ENCODE data around the gene ZSWIM4. TPM values are rescaled to one million over a fixed set of nuclear protein-coding genes. Genes with fewer than 3 reads are reported as not detected.

The ZSWIM4 gene
- total and polyA plus RNA-seq, 10 of the 15 experiments (the other 5 are each of a cell fraction or from before 2014, with no cell fraction given) = 0.73 to 11.1 (median 1.8) TPM; not detected in 2

- TF ChIP-seq BHLHE40 (IDR thresholded peaks at IDR 0.05; ENCODE audit: borderline replicate concordance in 1 of 2, low read depth in 2 of 2, low read length in 1 of 2) = peak in 1 of 2 experiments; percentile 84; a peak in 2 of 4 replicates
- no peak for TF ChIP-seq NFIC (IDR thresholded peaks at IDR 0.05; ENCODE audit: low read depth, low read length)
- TF ChIP-seq RUNX3 (IDR thresholded peaks at IDR 0.05; ENCODE audit: low read length) = no peak
- TF ChIP-seq BCL11A (IDR thresholded peaks at IDR 0.05; ENCODE audit: low read depth, low read length) = no peak
- TF ChIP-seq HCFC1 (IDR thresholded peaks at IDR 0.05; ENCODE audit: low read length) = no peak
- TF ChIP-seq RBBP5 (conservative IDR thresholded peaks at IDR 0.05) = no peak
- no peak for TF ChIP-seq BMI1 (IDR thresholded peaks at IDR 0.05; ENCODE audit: borderline replicate concordance)
- TF ChIP-seq SPI1 (IDR thresholded peaks at IDR 0.05; ENCODE audit: borderline replicate concordance, insufficient read depth, low read depth, low read length) = no peak
- TF ChIP-seq FOS (IDR thresholded peaks at IDR 0.05; ENCODE audit: borderline replicate concordance, extremely low read depth, insufficient read length) = no peak
- no peak for TF ChIP-seq MEF2B (IDR thresholded peaks at IDR 0.05; ENCODE audit: partially characterized antibody, poor library complexity, severe bottlenecking)
- no peak for TF ChIP-seq ZBTB11 (CRISPR knock-in tag; IDR thresholded peaks at IDR 0.05)
- 0 out of 2 replicates have a peak, but pooled peaks have one; percentile 36 for TF ChIP-seq ZNF687 (IDR thresholded peaks at IDR 0.05)
- TF ChIP-seq RAD51 (IDR thresholded peaks at IDR 0.05) = no peak
- TF ChIP-seq TCF7 (IDR thresholded peaks at IDR 0.05; ENCODE audit: borderline replicate concordance) = no peak
- TF ChIP-seq JUND (IDR thresholded peaks at IDR 0.05; ENCODE audit: low read depth, low read length) = no peak
- TF ChIP-seq ZNF217 (IDR thresholded peaks at IDR 0.05) = peak; percentile 73
- no peak for TF ChIP-seq HDAC6 (IDR thresholded peaks at IDR 0.05; ENCODE audit: unreplicated experiment)
- no peak for TF ChIP-seq MYC (IDR thresholded peaks at IDR 0.05; ENCODE audit: insufficient read depth, insufficient read length, insufficient replicate concordance, low read length, severe bottlenecking)
- TF ChIP-seq CREM (IDR thresholded peaks at IDR 0.05; ENCODE audit: low read depth) = no peak
- 0 out of 2 replicates have a peak, but pooled peaks have one; percentile 29 for TF ChIP-seq NBN (IDR thresholded peaks at IDR 0.05)
- TF ChIP-seq ZZZ3 (IDR thresholded peaks at IDR 0.05; ENCODE audit: control insufficient read depth, insufficient read length, low read depth) = no peak
- TF ChIP-seq LARP7 (IDR thresholded peaks at IDR 0.05) = peak; percentile 93
- no peak for TF ChIP-seq YBX1 (IDR thresholded peaks at IDR 0.05)
- peak; percentile 95 for TF ChIP-seq GATAD2B (conservative IDR thresholded peaks at IDR 0.05; ENCODE audit: low read depth)
- no peak for TF ChIP-seq RELA (IDR thresholded peaks at IDR 0.05; ENCODE audit: borderline replicate concordance, partially characterized antibody)
- 0 out of 2 replicates have a peak, but pooled peaks have one; percentile 46 for TF ChIP-seq TCF12 (IDR thresholded peaks at IDR 0.05; ENCODE audit: low read depth, low read length)
Measured at GRCh38 chr19:13795595-13796300, 505 bp downstream of the ZSWIM4 start (continued).

All from GM12878 (cell line).